Loucy (cell line): ENCODE measurements around the gene DNMT3B.
"Not testable (repeated sequence)": the region's sequence is repeated elsewhere in the genome, so short reads cannot be mapped to it uniquely, and the experiment has no call there.

Experiments used
- EZH2phosphoT487 ChIP-seq: fragments of 200-600 bp; IDR thresholded peaks from 2 replicates; pipeline ENCODE4 v1.6.1; 2018; ENCODE audit warnings: antibody characterized with exemption, mild to moderate bottlenecking, moderate library complexity, borderline replicate concordance
- TF ChIP-seq, protein P1 (sequence below): fragments of 200-600 bp; sonication (generic); conservative IDR thresholded peaks from 2 replicates; pipeline ENCODE4 v1.5.1; 2014; ENCODE audit warnings: mild to moderate bottlenecking, antibody characterized with exemption, low read length

DNA sequence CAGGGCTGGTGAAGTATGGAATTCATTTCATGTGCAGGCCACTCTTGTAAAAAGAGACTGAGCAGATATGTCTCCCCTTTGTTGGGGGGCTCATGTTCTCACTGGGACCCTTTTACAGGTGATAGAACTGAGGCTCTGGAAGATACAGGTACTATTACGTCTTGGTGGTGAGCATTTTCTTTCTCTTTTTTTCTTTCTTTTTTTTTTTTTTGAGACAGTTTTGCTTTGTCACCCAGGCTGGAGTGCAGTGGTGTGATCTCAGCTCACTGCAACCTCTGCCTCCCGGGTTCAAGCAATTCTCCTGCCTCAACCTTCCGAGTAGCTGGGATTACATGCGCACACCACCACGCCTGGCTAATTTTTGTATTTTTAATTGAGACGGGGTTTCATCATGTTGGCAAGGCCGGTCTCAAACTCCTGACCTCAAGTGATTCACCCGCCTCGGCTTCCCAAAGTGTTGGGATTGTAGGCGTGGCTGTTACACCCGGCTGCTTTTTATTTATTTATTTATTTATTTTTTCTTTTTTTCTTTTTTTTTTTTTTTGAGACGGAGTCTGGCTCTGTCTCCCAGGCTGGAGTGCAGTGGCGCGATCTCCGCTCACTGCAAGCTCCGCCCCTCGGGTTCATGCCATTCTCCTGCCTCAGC is 3.2 kb downstream of the DNMT3B start:
- TF ChIP-seq, protein P1, sequence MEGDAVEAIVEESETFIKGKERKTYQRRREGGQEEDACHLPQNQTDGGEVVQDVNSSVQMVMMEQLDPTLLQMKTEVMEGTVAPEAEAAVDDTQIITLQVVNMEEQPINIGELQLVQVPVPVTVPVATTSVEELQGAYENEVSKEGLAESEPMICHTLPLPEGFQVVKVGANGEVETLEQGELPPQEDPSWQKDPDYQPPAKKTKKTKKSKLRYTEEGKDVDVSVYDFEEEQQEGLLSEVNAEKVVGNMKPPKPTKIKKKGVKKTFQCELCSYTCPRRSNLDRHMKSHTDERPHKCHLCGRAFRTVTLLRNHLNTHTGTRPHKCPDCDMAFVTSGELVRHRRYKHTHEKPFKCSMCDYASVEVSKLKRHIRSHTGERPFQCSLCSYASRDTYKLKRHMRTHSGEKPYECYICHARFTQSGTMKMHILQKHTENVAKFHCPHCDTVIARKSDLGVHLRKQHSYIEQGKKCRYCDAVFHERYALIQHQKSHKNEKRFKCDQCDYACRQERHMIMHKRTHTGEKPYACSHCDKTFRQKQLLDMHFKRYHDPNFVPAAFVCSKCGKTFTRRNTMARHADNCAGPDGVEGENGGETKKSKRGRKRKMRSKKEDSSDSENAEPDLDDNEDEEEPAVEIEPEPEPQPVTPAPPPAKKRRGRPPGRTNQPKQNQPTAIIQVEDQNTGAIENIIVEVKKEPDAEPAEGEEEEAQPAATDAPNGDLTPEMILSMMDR: not testable (repeated sequence)
- TF ChIP-seq EZH2phosphoT487: not testable (repeated sequence)
